PFSK-1 (cell line): Measurements from ENCODE around the gene EEF1AKMT4.

Experiments
- POLR2AphosphoS5 ChIP-seq: IDR thresholded peaks from 2 replicates; pipeline ENCODE4 v1.6.1; 2012; ENCODE audit warnings: low read depth, mild to moderate bottlenecking, control low read depth, low read length, moderate library complexity
- SIN3A ChIP-seq: IDR thresholded peaks from 2 replicates; pipeline ENCODE4 v1.6.1; 2012; ENCODE audit warnings: mild to moderate bottlenecking, low read length, moderate library complexity, borderline replicate concordance; ENCODE audit not compliant: insufficient read depth
- TAF1 ChIP-seq: IDR thresholded peaks from 2 replicates; pipeline ENCODE4 v1.6.1; 2012; ENCODE audit warnings: low read length, control low read depth, borderline replicate concordance; ENCODE audit not compliant: insufficient read depth
- TF ChIP-seq, protein P1 (sequence below), 2 experiments: IDR thresholded peaks; 2 replicates each; pipeline versions ENCODE4 v1.6.1 to v1.8.0; 2011 to 2012; ENCODE audit warnings: low read depth in 2 of 2, low read length in 2 of 2, control low read depth in 1 of 2, inconsistent platforms in 1 of 2, mild to moderate bottlenecking in 1 of 2, moderate library complexity in 1 of 2; ENCODE audit not compliant: insufficient read depth in 1 of 2

DNA sequence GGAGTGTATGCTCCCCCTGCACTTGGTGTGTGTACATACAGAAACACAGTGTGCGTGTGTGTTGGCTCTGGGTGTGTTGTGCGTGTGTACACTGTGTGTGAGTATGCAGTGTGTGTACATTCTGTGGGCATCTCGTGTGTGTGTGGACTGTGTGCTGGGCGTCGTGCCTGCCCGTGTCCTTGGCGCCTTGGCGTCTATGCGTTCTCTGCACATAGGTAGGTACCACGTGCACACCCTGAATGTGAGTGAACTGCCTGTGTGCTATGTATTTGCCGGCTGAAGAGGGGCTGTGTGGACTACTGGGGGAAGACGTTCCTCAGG is 25.9 kb downstream of the EEF1AKMT4 start:
- TF ChIP-seq SIN3A, result no peak
- TF ChIP-seq POLR2AphosphoS5, result no peak
- no peak for TF ChIP-seq TAF1
- TF ChIP-seq, protein P1, sequence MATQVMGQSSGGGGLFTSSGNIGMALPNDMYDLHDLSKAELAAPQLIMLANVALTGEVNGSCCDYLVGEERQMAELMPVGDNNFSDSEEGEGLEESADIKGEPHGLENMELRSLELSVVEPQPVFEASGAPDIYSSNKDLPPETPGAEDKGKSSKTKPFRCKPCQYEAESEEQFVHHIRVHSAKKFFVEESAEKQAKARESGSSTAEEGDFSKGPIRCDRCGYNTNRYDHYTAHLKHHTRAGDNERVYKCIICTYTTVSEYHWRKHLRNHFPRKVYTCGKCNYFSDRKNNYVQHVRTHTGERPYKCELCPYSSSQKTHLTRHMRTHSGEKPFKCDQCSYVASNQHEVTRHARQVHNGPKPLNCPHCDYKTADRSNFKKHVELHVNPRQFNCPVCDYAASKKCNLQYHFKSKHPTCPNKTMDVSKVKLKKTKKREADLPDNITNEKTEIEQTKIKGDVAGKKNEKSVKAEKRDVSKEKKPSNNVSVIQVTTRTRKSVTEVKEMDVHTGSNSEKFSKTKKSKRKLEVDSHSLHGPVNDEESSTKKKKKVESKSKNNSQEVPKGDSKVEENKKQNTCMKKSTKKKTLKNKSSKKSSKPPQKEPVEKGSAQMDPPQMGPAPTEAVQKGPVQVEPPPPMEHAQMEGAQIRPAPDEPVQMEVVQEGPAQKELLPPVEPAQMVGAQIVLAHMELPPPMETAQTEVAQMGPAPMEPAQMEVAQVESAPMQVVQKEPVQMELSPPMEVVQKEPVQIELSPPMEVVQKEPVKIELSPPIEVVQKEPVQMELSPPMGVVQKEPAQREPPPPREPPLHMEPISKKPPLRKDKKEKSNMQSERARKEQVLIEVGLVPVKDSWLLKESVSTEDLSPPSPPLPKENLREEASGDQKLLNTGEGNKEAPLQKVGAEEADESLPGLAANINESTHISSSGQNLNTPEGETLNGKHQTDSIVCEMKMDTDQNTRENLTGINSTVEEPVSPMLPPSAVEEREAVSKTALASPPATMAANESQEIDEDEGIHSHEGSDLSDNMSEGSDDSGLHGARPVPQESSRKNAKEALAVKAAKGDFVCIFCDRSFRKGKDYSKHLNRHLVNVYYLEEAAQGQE (IDR thresholded peaks at IDR 0.05; ENCODE audit: insufficient read depth in 1 of 2, low read depth in 2 of 2, low read length in 2 of 2), result no peak
